B cell (primary cell): ENCODE data around the gene CEP68. TPM values are rescaled to one million over a fixed set of nuclear protein-coding genes. Genes with fewer than 3 reads are reported as not detected.

ENCODE experiments used
- ATAC-seq: fragments of 200-7000 bp; cut with Tn5 transposase; one replicate; pipeline ENCODE4 v1.10.0; 2021; ENCODE audit warnings: low read depth, mild to moderate bottlenecking, moderate number of reproducible peaks, moderate library complexity
- CTCF ChIA-PET: fragments of 350-600 bp; sonication (Branson Sonifier 250); formaldehyde crosslinking; loops from one replicate; lab custom pipeline; 2021; ENCODE audit warnings: antibody characterized with exemption, inconsistent platforms; lab: Charles Lee
- POLR2A ChIA-PET: fragments of 350-600 bp; sonication (Branson Sonifier 250); formaldehyde crosslinking; loops from one replicate; lab custom pipeline; 2021; ENCODE audit warnings: antibody characterized with exemption; lab: Charles Lee
- DNase-seq: peaks from one replicate; pipeline ENCODE4 v3.0.0; 2013
- H2AFZ ChIP-seq: 2 replicates; pipeline ENCODE4 v1.6.1; 2012; ENCODE audit warnings: mild to moderate bottlenecking, low read depth, low read length; ENCODE audit not compliant: insufficient read depth, poor library complexity, severe bottlenecking
- H3K27ac ChIP-seq, 2 donors: 1 replicate in 1 of 2; 2 replicates in 1 of 2; pipeline ENCODE4 v1.5.1; 2012 to 2013; ENCODE audit warnings: low read length in 2 of 2, mild to moderate bottlenecking in 2 of 2, moderate library complexity in 1 of 2
- H3K27me3 ChIP-seq, 4 experiments: fragments of 200-600 bp in 1 of 4; sonication (generic) in 1 of 4; replicated peaks in 1 of 4; 1 replicate in 2 of 4; 2 replicates in 2 of 4; pipeline versions ENCODE4 v1.6.1 to v1.7.0; 2013 to 2016; ENCODE audit warnings: low read length in 3 of 4, mild to moderate bottlenecking in 2 of 4, mixed read lengths in 1 of 4, moderate library complexity in 1 of 4; ENCODE audit not compliant: insufficient read depth in 4 of 4, control insufficient read depth in 3 of 4; ENCODE audit errors: control extremely low read depth in 1 of 4
- H3K36me3 ChIP-seq, 2 experiments: replicated peaks in 1 of 2; 1 replicate in 1 of 2; 2 replicates in 1 of 2; pipeline versions ENCODE4 v1.6.1 to v1.7.1; 2013; ENCODE audit warnings: low read length in 1 of 2; ENCODE audit not compliant: insufficient read depth in 2 of 2, control insufficient read depth in 1 of 2; ENCODE audit errors: control extremely low read depth in 1 of 2, extremely low read depth in 1 of 2
- H3K4me1 ChIP-seq, 2 donors: fragments of 200-600 bp in 1 of 2; sonication (generic) in 1 of 2; 1 replicate in 1 of 2; 2 replicates in 1 of 2; pipeline versions ENCODE4 v1.5.1 to v1.6.1; 2013 to 2017; ENCODE audit warnings: low read length in 2 of 2; ENCODE audit not compliant: control insufficient read depth in 2 of 2, insufficient read depth in 2 of 2
- H3K4me2 ChIP-seq: replicated peaks from 2 replicates; pipeline ENCODE3; 2012; ENCODE audit warnings: mild to moderate bottlenecking, low read depth, low read length; ENCODE audit not compliant: poor library complexity, severe bottlenecking
- H3K4me3 ChIP-seq, 5 experiments: fragments of 200-600 bp in 1 of 5; sonication (generic) in 1 of 5; 1 replicate in 3 of 5; 2 replicates in 2 of 5; pipeline versions ENCODE4 v1.5.1 to v1.7.0; 2011 to 2016; ENCODE audit warnings: low read length in 4 of 5, mild to moderate bottlenecking in 4 of 5, low read depth in 2 of 5, control low read depth in 1 of 5, moderate library complexity in 1 of 5; ENCODE audit not compliant: insufficient read depth in 1 of 5; ENCODE audit errors: control extremely low read depth in 1 of 5, extremely low read depth in 1 of 5
- H3K79me2 ChIP-seq: fragments of 200-600 bp; sonication (generic); one replicate; pipeline ENCODE4 v1.6.0; 2016; ENCODE audit warnings: low read length; ENCODE audit not compliant: control insufficient read depth, insufficient read depth
- H3K9ac ChIP-seq: fragments of 200-600 bp; sonication (generic); 2 replicates; pipeline ENCODE4 v1.6.1; 2017; ENCODE audit warnings: mild to moderate bottlenecking, low read length, moderate library complexity
- H3K9me3 ChIP-seq, 3 donors: one replicate each; pipeline versions ENCODE4 v1.6.1 to v1.7.1; 2013; ENCODE audit warnings: low read length in 2 of 3; ENCODE audit not compliant: control insufficient read depth in 2 of 3, insufficient read depth in 1 of 3; ENCODE audit errors: control extremely low read depth in 1 of 3
- H4K20me1 ChIP-seq: 2 replicates; pipeline ENCODE4 v1.6.0; 2012; ENCODE audit warnings: mild to moderate bottlenecking, low read length; ENCODE audit not compliant: insufficient read depth, control insufficient read depth, poor library complexity, severe bottlenecking
- H3K27ac Mint-ChIP-seq: one replicate; pipeline ENCODE4 v1.8.0; 2021; ENCODE audit warnings: mixed read lengths
- H3K27me3 Mint-ChIP-seq: one replicate; pipeline ENCODE4 v1.8.0; 2021; ENCODE audit warnings: mixed read lengths
- H3K4me1 Mint-ChIP-seq: one replicate; pipeline ENCODE4 v1.8.0; 2021; ENCODE audit warnings: mixed read lengths
- H3K4me3 Mint-ChIP-seq: one replicate; pipeline ENCODE4 v1.8.0; 2021; ENCODE audit warnings: mixed read lengths
- H3K9me3 Mint-ChIP-seq: one replicate; pipeline ENCODE4 v1.8.0; 2022; ENCODE audit warnings: mixed read lengths; ENCODE audit not compliant: insufficient read depth
- CTCF ChIP-seq: fragments of 200-600 bp; IDR thresholded peaks from one replicate; pipeline ENCODE4 v1.8.0; 2022; ENCODE audit warnings: antibody characterized with exemption, mild to moderate bottlenecking
- EZH2 ChIP-seq: IDR thresholded peaks from 2 replicates; pipeline ENCODE4 v1.6.1; 2012; ENCODE audit warnings: borderline replicate concordance, low read depth, mild to moderate bottlenecking, moderate library complexity, low read length; ENCODE audit not compliant: insufficient read depth, poor library complexity, severe bottlenecking
- WGBS: methylation state at CpG from one replicate; pipeline ENCODE4 v1.1.5; 2013; ENCODE audit warnings: missing lambda C conversion rate; ENCODE audit not compliant: insufficient coverage; 5-methylcytosine and 5-hydroxymethylcytosine counted together
- intact Hi-C: fragments of 100-400 bp; cut with micrococcal nuclease; formaldehyde crosslinking; loops from one replicate; pipeline ENCODE4 v1.10.0; 2022
- polyA plus RNA-seq: library from polyadenylated mRNA; depleted of rRNA; stranded (reverse); fragments of >200 nt; gene quantifications from 2 replicates; pipeline ENCODE4 v1.2.3, GENCODE V29; 2012
- total RNA-seq, 2 donors: library from RNA; stranded (reverse); fragments of 120-200 nt in 1 of 2; gene quantifications; 1 replicate in 1 of 2; 2 replicates in 1 of 2; pipeline versions ENCODE4 v1.2.3 to v1.2.4, GENCODE V29; 2013 to 2022

Gene CEP68
- total and polyA plus RNA-seq, 2 donors (not counting 1 experiment from before 2014, with no cell fraction given): 11.0 to 32.0 TPM

DNA sequence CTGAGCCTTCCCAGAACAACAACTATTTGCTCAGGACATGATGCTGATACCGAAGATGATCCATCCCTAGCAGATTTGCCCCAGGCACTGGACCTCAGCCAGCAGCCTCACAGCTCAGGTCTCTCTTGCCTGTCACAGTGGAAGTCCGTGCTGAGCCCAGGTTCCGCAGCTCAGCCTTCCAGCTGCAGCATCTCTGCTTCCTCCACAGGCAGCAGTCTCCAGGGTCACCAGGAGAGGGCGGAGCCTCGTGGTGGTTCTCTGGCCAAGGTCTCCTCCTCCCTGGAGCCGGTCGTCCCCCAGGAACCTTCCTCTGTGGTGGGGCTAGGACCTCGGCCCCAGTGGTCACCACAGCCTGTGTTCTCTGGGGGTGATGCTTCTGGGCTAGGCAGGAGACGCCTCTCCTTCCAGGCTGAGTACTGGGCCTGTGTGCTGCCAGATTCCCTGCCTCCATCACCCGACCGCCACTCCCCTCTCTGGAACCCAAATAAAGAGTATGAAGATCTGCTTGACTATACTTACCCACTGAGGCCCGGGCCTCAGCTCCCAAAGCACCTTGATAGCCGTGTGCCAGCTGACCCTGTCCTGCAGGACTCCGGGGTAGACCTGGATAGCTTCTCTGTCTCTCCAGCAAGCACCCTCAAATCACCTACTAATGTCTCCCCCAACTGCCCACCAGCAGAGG, 15.4 kb downstream of the CEP68 start:
- DNase-seq (no peak), ATAC-seq (no peak)
- Mint-ChIP-seq H3K4me1 (peaks cover 42% of the 10 kb centered on the region), H3K4me3 (no peak overlapping the region), H3K9me3 (no peaks in the 10 kb centered on the region), H3K27me3 (no peaks in the 10 kb centered on the region), H3K27ac (peak overlapping the region; percentile 59)
- Histone ChIP-seq H3K36me3 (peaks cover 0 to 49% of the 10 kb centered on the region in 2 experiments), H3K4me1 (peaks cover 7 to 21% of the 10 kb centered on the region in 2 donors), H3K79me2 (no peaks in the 10 kb centered on the region), H3K4me2 (no peak overlapping the region), H3K4me3 (no peak overlapping the region), H3K9ac (no peak overlapping the region), H3K27ac (peak overlapping the region in 1 of 2 donors; percentile 17), H4K20me1 (no peaks in the 10 kb centered on the region), H3K9me3 (no peaks in the 10 kb centered on the region), H2AFZ (no peak overlapping the region), H3K27me3 (no peaks in the 10 kb centered on the region)
- CTCF ChIA-PET: interaction anchor here (0.9 to 2.1 kb wide), 3 partner anchors 98 to 198 kb away, joined by 3 to 10 read pairs (median 5); no protein-coding TSS in a partner anchor
- POLR2A ChIA-PET: no interaction called here
- intact Hi-C loops: no loop called here
- 94% methylated on average over 10 of the region's 14 CpGs for WGBS
- TF ChIP-seq CTCF (no peak), EZH2 (no peak)

GRCh38 chr2:65072181-65072970, 16.2 kb downstream of the CEP68 start:
- CTCF ChIA-PET: interaction anchor here (1.1 to 2.1 kb wide), 4 partner anchors 11 to 465 kb away, joined by 3 to 10 read pairs (median 4); no protein-coding TSS in a partner anchor
- intact Hi-C loops: no loop called here
- H3K27ac ChIP-seq: peak overlapping the region in 1 of 2 donors; percentile 17
- H3K36me3 ChIP-seq: peaks cover 0 to 52% of the 10 kb centered on the region in 2 experiments
- H2AFZ ChIP-seq: no peak overlapping the region
- POLR2A ChIA-PET: no interaction called here
- no peaks in the 10 kb centered on the region for H3K9me3 ChIP-seq
- Mint-ChIP-seq H3K4me3 (no peak overlapping the region), H3K27ac (peak overlapping the region; percentile 59), H3K27me3 (no peaks in the 10 kb centered on the region), H3K4me1 (peaks cover 38% of the 10 kb centered on the region), H3K9me3 (no peaks in the 10 kb centered on the region)
- no peaks in the 10 kb centered on the region for H3K79me2 ChIP-seq
- no peaks in the 10 kb centered on the region for H3K27me3 ChIP-seq
- H3K4me2 ChIP-seq: peak overlapping the region; percentile 15
- H4K20me1 ChIP-seq: no peaks in the 10 kb centered on the region
- H3K4me3 ChIP-seq: no peak overlapping the region
- 77% methylated on average over 16 of the region's 20 CpGs for WGBS
- ATAC-seq: peak; percentile 88
- peak; percentile 74 for DNase-seq
- TF ChIP-seq EZH2 (no peak), CTCF (no peak)
- H3K4me1 ChIP-seq: peaks cover 7 to 20% of the 10 kb centered on the region in 2 donors
- no peak overlapping the region for H3K9ac ChIP-seq
